Ishikawa (cell line): ENCODE results near the gene C1QTNF6.

Source experiments
- CEBPB ChIP-seq: IDR thresholded peaks from 2 replicates; pipeline ENCODE4 v1.6.1; 2012
- CREB1 ChIP-seq: IDR thresholded peaks from 2 replicates; pipeline ENCODE4 v1.6.1; 2012; ENCODE audit warnings: low read depth
- EGR1 ChIP-seq: IDR thresholded peaks from 2 replicates; pipeline ENCODE4 v1.6.1; 2012
- EP300 ChIP-seq: IDR thresholded peaks from 2 replicates; pipeline ENCODE4 v1.6.1; 2012; ENCODE audit warnings: borderline replicate concordance
- FOXM1 ChIP-seq: IDR thresholded peaks from 2 replicates; pipeline ENCODE4 v1.6.1; 2012; ENCODE audit warnings: low read depth, borderline replicate concordance
- MAX ChIP-seq: IDR thresholded peaks from 2 replicates; pipeline ENCODE4 v1.6.1; 2012
- NFIC ChIP-seq: IDR thresholded peaks from 2 replicates; pipeline ENCODE4 v1.6.1; 2012
- RAD21 ChIP-seq: IDR thresholded peaks from 2 replicates; pipeline ENCODE4 v1.6.1; 2012; ENCODE audit warnings: low read depth
- REST ChIP-seq: IDR thresholded peaks from 2 replicates; pipeline ENCODE4 v1.6.1; 2012; ENCODE audit warnings: low read depth, mild to moderate bottlenecking
- TAF1 ChIP-seq: IDR thresholded peaks from 2 replicates; pipeline ENCODE4 v1.6.1; 2012; ENCODE audit warnings: low read depth, mild to moderate bottlenecking
- TCF12 ChIP-seq: IDR thresholded peaks from 2 replicates; pipeline ENCODE4 v1.6.1; 2012; ENCODE audit warnings: low read depth
- TEAD4 ChIP-seq: IDR thresholded peaks from 2 replicates; pipeline ENCODE4 v1.6.1; 2012
- USF1 ChIP-seq: IDR thresholded peaks from 2 replicates; pipeline ENCODE4 v1.6.1; 2012
- YY1 ChIP-seq: IDR thresholded peaks from 2 replicates; pipeline ENCODE4 v1.6.1; 2012; ENCODE audit warnings: low read depth
- ZBTB7A ChIP-seq: IDR thresholded peaks from 2 replicates; pipeline ENCODE4 v1.6.1; 2012; ENCODE audit warnings: low read depth

Gene C1QTNF6

GRCh38 chr22:37146507-37147180 is 41.4 kb downstream of the C1QTNF6 start:
- TF ChIP-seq USF1 = no peak
- no peak for TF ChIP-seq TCF12
- no peak for TF ChIP-seq EP300
- no peak for TF ChIP-seq YY1
- TF ChIP-seq RAD21 = no peak
- TF ChIP-seq TEAD4 = no peak
- TF ChIP-seq MAX = no peak
- TF ChIP-seq CEBPB = no peak
- no peak for TF ChIP-seq NFIC
- no peak for TF ChIP-seq FOXM1
- no peak for TF ChIP-seq REST
- TF ChIP-seq CREB1 = no peak
- no peak for TF ChIP-seq TAF1
- no peak for TF ChIP-seq EGR1
- no peak for TF ChIP-seq ZBTB7A

GRCh38 chr22:37146051-37146385 is 42.0 kb downstream of the C1QTNF6 start:
- TF ChIP-seq RAD21 = no peak
- no peak for TF ChIP-seq USF1
- no peak for TF ChIP-seq TEAD4
- no peak for TF ChIP-seq FOXM1
- no peak for TF ChIP-seq REST
- TF ChIP-seq TAF1 = no peak

GRCh38 chr22:37145180-37146050 is 42.6 kb downstream of the C1QTNF6 start:
- no peak for TF ChIP-seq TCF12
- TF ChIP-seq REST = no peak
- TF ChIP-seq TAF1 = no peak

- no peak for TF ChIP-seq MAX
- no peak for TF ChIP-seq YY1
- no peak for TF ChIP-seq TEAD4
- TF ChIP-seq CREB1 = no peak
- TF ChIP-seq FOXM1 = no peak
- no peak for TF ChIP-seq EGR1
- TF ChIP-seq RAD21 = no peak
Measured at GRCh38 chr22:37144180-37144554, 43.9 kb downstream of the C1QTNF6 start.

- TF ChIP-seq FOXM1 (no peak), CREB1 (no peak), REST (no peak), YY1 (no peak), ZBTB7A (no peak), EP300 (no peak), TCF12 (no peak), RAD21 (no peak), USF1 (no peak), TEAD4 (no peak), CEBPB (no peak)
Measured at GRCh38 chr22:37141971-37142370, 46.1 kb downstream of the C1QTNF6 start.
